Fibroblast of mammary gland (primary cell): Measurements from ENCODE around the gene NOL11.
"Not testable (repeated sequence)": the region's sequence is repeated elsewhere in the genome, so short reads cannot be mapped to it uniquely, and the experiment has no call there.

Experiments
- DNase-seq: peaks from one replicate; pipeline ENCODE4 v3.0.0-alpha.2; 2010; ENCODE audit warnings: low read depth
- H3K4me3 ChIP-seq: 2 replicates; pipeline ENCODE4 v1.5.1; 2011; ENCODE audit warnings: low read depth, mild to moderate bottlenecking, low read length, moderate library complexity; ENCODE audit not compliant: control insufficient read depth
- CTCF ChIP-seq: conservative IDR thresholded peaks from 2 replicates; pipeline ENCODE4 v1.5.1; 2011; ENCODE audit warnings: low read depth, low read length, inconsistent platforms; ENCODE audit not compliant: control insufficient read depth, insufficient read depth

Gene NOL11

GRCh38 chr17:67753026-67753425, 35.3 kb downstream of the NOL11 start:
- no peak for TF ChIP-seq CTCF
- H3K4me3 ChIP-seq = no peak overlapping the region
- DNase-seq = no peak

GRCh38 chr17:67754001-67754400, 36.3 kb downstream of the NOL11 start:
- DNase-seq = no peak
- H3K4me3 ChIP-seq = no peak overlapping the region
- no peak for TF ChIP-seq CTCF

- H3K4me3 ChIP-seq, DNase-seq: not testable (repeated sequence)
Measured at GRCh38 chr17:67754686-67755085, 37.0 kb downstream of the NOL11 start.

- not testable (repeated sequence) for H3K4me3 ChIP-seq, DNase-seq
Measured at GRCh38 chr17:67756766-67757165, 39.0 kb downstream of the NOL11 start.

GRCh38 chr17:67759355-67760171, 41.8 kb downstream of the NOL11 start:
- no peak overlapping the region for H3K4me3 ChIP-seq
- DNase-seq = peak; percentile 18
- TF ChIP-seq CTCF = no peak

GRCh38 chr17:67765623-67766022, 47.9 kb downstream of the NOL11 start:
- H3K4me3 ChIP-seq = no peak overlapping the region
- DNase-seq = no peak
- TF ChIP-seq CTCF = no peak

GRCh38 chr17:67769231-67769630, 51.5 kb downstream of the NOL11 start:
- DNase-seq = no peak
- TF ChIP-seq CTCF = no peak
- H3K4me3 ChIP-seq = no peak overlapping the region

- TF ChIP-seq CTCF = no peak
- DNase-seq = no peak
- no peak overlapping the region for H3K4me3 ChIP-seq
Measured at GRCh38 chr17:67770539-67770938, 52.8 kb downstream of the NOL11 start.
